ENCODE data around the gene UBE3C.

DNA sequence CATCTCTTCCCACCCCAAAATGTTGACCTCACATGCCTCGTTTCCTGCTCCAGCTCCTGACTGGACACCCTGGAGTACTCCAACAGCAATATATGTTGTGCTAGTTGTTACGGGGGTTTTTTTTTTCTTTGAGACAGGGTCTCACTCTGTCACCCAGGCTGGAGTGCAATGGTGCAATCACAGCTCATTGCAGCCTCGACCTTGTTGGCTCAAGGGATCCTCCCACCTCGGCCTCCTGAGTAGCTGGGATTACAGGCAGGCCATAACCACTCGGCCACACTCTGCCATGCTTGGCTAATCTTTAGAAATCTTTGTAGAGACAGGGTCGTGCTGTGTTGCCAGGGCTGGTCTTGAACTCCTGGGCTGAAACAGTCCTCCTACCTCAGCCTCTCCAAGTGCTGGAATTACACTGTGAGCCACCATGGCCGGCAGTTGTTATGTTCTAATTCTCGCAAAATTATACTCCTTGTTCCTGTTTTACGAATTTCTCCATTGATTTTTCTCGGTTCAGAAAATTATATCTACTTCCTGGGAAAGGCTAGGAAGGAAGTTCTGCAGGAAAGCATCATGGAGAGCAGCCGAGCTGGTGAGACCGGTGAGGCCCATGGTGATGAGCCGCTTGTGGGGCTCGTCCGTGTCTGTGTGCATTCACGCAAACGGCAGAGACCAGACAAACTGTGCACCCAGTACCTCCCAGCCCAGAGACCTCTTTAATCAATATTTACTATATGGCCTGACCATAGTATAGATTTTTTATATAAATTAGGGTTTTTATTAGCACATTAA is 145.7 kb downstream of the UBE3C start:
- TF ChIP-seq TARDBP (IDR thresholded peaks at IDR 0.05) = no peak
- no peak for TF ChIP-seq ELF4 (IDR thresholded peaks at IDR 0.05)
- TF ChIP-seq NFRKB (IDR thresholded peaks at IDR 0.05) = no peak
- no peak for TF ChIP-seq SUZ12 (IDR thresholded peaks at IDR 0.05)
- TF ChIP-seq FOXM1 (IDR thresholded peaks at IDR 0.05; ENCODE audit: borderline replicate concordance) = no peak
- TF ChIP-seq FOXK2 (IDR thresholded peaks at IDR 0.05) = no peak
- TF ChIP-seq CTBP1 (IDR thresholded peaks at IDR 0.05; ENCODE audit: borderline replicate concordance) = no peak
- TF ChIP-seq BHLHE40 (IDR thresholded peaks at IDR 0.05; ENCODE audit: borderline replicate concordance) = no peak
- TF ChIP-seq ARNT (IDR thresholded peaks at IDR 0.05) = no peak
- TF ChIP-seq LEF1 (IDR thresholded peaks at IDR 0.05; ENCODE audit: borderline replicate concordance) = no peak
- no peak for TF ChIP-seq HDGF (IDR thresholded peaks at IDR 0.05; ENCODE audit: borderline replicate concordance)
- no peak for TF ChIP-seq L3MBTL2 (conservative IDR thresholded peaks at IDR 0.05)
- no peak for TF ChIP-seq SP1 (IDR thresholded peaks at IDR 0.05)

Data from HEK293T (cell line).